NCI-H524 treated with DMSO at 0.1 percent for 48 hours (cell line): ENCODE measurements around the gene MYO5C.
"Not testable (repeated sequence)": the region's sequence is repeated elsewhere in the genome, so short reads cannot be mapped to it uniquely, and the experiment has no call there.

ENCODE experiments used
- DNase-seq: peaks from one replicate; lab custom pipeline; 2025; lab: John Stamatoyannopoulos, UW

MYO5C gene

DNA sequence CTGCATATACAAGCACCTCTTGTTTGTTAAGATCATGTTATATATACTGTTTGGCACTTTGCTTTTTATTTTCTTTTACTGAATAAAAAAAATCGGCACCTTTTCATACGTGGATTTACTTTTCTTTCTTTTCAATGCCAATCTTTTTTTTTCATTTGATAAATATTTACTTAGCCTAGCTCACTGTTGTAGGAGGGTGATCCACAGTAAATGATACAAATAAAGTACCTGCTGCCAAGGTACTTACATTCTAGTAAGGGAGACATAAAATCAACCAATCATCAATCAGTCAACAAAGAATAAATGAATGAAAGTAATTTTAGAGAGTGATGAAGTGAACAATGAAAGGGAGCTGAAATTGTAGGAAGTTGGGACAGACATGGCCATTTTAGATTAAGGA, 122.7 kb downstream of the MYO5C start:
- DNase-seq = no peak

DNA sequence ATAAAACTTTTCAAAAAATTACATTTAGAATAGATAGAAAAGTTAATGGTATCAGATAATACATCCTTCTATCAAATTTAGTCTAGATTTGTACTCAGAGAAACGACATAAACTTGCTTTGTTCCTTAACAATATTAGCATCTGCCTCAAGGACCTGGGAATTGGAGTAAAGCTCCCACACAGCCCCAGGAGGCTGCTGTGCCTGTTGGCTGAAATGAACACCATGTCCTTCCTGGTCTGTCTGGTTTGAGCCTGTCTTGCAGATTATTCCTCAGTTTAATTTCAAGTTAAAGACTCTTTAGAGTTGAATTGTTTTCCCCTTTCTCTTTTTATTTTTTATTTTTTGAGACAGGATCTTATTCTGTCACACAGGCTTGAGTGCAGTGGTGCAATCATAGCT, 123.8 kb downstream of the MYO5C start:
- no peak for DNase-seq

DNA sequence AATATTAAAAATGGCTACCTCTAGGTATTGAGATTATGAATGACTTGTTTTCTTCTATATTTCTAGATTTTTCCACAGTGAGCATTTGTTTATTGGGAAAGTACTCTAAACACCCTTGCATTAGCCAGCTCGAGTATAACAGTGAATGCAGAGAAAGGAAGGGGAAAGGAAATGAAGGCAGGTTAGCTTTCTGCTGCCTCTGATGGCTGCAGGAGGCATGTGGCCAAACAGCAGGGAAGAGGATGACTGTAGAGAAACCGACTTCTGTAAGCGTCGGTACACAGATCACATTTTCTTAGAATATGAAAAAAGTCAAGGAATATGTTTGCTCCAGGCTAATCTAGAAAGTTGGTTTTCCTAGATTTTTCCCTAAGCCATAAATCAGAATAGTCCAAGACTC, 124.2 kb downstream of the MYO5C start:
- no peak for DNase-seq

DNA sequence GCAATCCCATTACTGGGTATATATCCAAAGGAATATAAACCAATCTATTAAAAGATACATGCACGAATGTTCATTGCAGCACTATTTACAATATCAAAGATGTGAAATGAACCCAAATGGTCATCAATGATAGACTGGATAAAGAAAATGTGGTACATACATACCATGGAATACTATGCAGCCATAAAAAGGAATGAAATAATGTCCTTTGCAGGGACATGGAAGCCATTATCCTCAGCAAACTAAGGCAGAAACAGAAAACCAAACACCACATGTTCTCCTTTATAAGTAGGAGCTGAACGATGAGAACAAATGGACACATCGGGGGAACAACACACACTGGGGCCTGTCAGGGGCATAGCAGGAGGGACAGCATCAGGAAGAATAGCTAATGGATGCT, 125.4 kb downstream of the MYO5C start:
- DNase-seq = not testable (repeated sequence)

DNA sequence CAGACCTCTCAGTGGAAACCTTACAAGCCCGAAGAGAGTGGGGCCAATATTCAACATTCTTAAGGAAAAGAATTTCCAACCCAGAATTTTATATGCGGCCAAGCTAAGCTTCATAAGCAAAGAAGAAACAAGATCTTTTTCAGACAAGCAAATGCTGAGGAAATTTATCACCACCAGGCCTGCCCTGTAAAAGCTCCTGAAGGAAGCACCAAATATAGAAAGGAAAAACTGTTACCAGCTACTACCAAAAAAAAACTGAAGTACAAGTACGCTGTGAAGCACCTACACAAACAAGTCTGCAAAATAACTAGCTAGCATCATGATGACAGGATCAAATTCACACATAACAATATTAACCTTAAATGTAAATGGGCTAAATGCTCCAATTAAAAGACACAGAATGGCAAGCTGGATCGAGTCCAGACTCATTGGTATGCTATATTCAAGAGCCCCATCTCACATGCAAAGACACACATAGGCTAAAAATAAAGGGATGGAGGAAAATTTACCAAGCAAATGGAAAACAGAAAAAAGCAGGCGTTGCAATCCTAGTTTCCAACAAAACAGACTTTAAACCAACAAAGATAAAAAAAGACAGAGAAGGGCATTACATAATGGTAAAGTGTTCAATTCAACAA, 130.0 kb downstream of the MYO5C start:
- DNase-seq = not testable (repeated sequence)

DNA sequence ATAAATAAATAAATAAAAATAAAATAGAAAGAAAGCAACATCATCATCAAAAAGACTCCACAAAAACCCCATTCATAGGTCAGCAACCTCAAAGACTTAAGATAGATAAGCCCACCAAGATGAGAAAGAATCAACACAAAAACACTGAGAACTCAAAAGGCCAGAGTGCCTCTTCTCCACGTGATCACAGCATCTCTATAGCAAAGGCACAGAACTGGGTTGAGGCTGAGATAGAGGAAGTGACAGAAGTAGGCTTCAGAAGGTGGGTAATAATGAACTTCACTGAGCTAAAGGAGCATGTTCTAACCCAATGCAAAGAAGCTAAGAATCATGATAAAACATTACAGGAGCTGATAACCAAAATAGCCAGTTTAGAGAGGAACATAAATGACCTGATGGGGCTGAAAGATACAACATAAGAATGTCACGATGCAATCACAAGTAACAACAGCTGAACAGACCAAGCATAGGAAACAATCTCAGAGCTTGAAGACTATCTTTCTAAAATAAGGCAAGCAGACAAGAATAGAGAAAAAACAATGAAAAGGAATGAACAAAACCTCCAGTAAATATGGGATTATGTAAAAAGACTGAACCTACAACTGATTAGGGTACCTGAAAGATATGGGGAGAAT, 130.9 kb downstream of the MYO5C start:
- DNase-seq = no peak

DNA sequence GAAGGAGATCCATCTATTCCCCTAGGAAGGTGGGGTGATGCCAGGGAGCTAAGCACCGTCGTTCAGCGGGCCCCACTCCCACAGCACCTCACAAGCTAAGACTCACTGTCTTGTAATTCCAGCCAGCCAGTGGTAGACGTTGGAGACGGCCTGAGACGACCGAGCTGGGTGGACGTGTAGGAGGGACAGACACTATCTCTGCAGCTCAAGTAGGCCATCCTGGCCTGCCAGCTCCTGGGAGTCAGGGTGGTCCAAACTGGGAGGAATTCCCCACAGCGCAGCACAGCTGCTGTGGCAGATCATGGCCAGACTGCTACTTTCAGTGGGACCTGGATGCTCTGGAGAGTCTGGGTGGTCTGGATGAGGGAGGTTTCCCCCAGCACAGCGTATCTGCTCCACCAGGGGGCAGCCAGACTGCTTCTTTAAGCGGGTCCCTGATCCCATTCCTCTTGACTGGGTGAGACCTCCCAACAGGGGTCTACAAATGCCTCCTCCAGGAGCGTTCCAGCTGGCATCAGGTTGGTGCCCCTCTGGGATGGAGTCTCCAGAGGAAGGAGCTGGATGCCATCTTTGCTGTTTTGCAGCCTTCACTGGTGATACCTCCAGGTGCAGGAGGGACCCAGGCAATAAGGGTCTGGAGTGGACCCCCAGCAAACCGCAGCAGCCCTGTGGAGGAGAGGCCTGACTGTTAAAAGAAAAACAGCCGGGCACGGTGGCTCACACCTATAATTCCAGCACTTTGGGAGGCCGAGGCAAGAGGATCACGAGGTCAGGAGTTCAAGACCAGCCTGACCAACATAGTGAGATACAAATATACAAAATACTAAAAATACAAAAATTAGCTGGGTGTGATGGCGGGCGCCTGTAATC, 132.0 kb downstream of the MYO5C start:
- DNase-seq = no peak

DNA sequence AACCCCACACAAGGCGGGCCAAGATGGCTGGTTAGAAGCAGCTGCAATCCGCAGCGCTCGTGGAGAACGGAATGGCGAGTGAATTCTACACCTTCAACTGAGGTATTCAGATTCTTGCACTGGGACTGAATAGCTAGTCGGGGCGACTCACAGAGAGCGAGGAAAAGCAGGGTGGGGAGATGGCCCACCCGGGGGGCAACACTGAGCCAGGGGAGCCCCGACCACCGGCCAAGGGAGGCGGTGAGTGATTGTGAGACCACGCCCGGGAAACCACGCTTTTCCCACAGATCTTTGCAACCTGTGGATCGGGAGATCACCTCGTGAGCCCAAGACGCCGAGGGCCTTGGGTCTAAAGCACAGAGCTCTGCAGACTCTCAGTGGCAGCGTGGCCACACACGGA, 132.7 kb downstream of the MYO5C start:
- DNase-seq = no peak

DNA sequence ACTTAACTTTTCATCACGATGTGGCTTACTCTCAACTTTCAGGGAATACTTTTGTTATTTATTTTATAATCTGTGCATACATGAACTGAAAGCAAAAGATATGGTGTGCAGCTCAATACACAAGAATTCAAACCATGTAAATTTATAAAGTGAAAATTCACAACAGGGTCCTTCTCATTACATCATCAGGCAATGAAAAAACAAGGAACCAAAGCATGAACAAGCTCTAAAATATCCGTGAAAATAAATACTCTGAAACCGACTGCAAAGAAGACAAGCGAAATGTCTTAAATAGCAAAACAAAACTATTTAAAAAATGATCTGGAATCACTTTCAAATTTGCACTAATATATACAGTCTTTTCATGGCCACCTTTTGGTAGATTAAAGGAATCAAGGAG, 133.3 kb downstream of the MYO5C start:
- no peak for DNase-seq

DNA sequence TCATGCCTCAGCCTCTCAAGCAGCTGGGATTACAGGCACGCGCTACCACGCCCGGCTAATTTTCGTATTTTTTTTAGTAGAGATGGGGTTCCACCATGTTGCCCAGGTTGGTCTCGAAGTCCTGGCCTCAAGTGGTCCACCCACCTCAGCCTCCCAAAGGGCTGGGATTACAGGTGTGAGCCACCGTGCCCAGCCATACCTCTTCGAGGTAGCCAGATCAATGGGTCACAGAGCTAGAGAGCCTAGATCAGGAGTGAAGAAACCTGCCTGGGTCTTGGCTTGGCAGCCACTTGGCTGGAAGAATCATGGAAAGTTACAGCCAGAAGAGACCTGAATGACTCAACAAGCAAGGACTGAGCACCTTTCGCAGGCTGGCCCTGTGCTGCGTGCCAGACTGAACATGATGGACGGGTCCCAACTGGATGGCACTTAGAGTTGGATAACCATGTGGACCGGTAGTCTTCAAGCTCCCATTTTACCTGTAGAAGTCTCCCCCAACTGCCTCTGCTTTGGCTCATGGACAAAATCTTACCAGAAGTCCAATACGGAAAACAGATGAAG, 134.1 kb downstream of the MYO5C start:
- DNase-seq = no peak

DNA sequence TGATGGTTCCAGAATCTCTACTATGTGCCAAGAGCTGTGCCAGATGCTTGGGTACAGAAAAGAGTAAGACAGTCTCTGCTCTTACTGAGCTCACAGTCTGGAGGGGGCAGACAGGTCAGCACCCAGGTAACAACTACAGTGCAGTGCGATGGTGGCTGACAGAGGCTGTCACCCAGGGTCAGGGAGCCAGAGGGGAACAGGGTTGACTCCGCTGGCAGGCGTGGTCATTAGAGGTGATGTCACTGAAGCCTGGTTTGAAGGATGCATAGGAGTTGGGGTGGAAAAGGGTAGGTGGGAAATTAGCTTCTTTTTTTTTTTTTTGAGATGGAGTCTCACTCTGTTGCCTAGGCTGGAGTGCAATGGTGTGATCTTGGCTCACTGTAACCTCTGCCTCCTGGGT, 136.0 kb downstream of the MYO5C start:
- no peak for DNase-seq

DNA sequence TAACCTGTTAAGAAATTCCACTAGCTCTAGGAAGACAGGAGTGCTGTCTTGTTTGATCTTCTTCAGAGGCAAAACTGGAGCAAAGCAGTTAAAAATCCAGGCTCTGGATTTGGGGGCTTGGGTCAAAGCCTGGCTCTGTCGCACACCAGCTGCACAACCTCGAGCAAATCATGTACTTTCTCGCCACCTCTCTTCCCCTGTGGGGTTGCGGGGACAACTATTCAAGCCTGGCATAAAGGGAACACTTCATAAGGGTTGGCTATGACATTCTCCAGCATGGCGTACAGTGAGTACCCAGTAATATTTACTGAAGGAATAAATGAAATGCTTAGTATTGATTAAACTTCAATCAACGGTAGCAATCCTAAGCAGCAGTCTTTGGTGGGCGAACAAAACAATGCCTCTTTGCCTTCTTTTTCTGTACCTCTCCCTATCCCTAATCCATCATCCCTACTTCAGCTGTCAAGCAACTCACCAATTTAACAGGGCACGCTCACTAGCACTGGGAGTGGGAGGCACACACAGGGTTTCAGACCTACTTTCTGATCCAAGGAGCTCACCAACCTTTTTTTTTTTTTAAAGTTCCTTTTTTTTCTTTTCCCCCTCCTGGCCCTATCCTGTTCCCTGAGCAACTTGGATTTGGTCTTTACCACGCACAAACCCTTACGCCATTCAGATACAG, 137.4 kb downstream of the MYO5C start:
- DNase-seq = no peak

DNA sequence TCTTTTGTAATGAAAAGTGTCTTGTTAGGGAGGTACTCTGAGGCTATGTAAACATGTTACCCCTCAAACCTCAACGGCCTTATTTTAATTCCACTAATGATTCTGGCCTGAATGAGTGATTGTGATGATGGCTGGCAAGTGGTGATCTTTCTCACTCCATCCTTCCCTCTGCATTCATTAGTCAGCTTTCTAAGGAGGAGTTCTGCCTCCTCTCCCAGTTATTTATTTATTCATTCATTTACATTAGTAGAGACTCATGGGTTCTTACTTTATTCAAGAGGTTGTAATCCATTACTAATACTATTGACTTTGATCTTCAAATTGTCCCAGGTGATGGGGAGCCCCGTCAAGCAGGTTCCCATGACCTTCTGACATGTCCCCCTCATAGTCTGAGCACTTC, 139.7 kb downstream of the MYO5C start:
- no peak for DNase-seq

DNA sequence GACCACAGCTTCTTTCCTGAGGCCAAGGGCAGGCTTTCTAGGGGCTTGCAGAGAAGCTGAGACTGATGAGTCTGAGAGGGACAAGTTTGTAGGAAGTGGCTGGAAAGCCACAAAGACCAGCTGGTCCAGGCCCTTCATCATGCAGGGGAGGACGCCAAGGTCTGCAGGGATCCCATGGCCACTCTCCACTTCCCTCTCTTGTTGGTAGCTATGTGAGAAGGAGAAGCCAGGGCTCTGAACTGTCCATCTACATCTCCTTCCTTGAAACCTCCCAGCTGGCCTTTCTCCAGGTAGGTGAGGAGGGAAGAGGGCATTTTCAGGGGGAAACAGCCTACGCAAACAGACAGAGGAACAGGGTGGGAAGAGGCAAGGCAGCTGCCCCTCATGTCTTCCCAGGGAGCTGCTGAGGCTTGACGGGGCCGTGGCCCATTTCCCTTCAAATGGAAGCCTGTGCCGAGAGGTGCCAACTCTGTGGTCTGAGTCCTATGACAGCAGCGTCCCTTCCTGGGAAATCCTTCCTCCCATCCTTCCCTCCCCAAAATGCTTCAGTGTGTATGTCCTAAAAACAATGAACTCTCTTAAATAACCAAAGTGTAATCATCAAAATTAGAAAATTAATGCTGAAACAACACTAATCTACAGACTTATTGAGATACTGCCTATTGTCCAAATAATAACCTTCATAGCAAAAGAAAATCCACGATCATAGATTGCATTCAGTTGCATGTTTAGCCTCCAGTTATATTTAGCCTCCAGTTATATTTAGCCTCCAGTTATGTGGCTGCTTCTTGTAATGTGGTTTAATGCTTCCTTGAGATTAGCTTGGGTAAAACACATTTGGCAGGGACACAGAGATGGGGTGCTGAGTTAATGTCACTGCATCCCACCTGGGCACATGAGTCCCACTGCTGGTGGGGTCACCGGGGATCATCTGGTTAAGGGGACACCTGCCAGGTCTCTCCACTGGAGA, 140.4 kb downstream of the MYO5C start:
- DNase-seq = no peak

DNA sequence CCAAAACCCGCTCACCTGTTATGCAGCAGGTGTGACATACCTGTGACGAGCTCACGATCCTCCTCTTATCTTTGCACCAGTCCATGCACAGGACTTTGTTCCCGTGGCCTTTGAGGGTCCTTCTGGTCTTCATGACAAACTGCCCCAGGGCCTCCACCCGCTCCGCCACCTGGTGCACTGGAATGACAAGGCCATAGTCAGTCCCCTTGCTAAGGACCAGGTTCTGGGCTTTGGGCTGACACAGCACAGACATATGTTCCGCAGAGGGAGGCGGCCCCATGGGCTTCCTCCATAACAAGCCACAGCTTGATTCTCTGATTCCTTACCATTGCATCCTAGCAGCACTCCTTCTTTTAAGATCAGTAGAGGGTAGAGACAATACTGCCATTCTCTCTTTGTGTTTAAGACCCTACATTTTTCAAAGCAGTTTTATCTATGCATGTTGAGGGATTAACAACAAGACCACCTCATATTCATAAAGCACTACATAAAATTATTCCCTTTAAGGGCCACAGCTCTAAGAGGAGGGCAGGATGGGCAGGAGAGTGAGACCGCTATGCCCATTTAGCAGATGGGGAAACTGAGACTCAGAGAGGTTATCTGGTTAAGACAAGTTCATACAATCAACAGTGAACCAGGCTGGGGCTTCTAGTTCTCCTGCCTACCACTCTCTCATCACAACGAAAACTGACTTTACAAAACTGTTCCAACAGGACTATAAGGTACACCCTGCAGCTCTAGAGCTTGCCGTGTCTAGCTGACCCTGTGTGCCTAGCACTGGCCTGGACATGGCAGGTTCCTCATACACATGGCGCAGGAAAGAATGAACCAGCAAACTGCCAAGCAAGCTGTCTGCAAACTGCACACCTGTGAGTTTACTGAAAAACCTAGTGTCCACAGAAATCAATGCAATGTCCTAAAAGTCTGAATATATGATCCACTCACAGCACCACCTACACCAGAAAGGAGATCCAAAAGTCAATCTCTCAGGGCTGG, 141.4 kb downstream of the MYO5C start:
- DNase-seq = no peak

DNA sequence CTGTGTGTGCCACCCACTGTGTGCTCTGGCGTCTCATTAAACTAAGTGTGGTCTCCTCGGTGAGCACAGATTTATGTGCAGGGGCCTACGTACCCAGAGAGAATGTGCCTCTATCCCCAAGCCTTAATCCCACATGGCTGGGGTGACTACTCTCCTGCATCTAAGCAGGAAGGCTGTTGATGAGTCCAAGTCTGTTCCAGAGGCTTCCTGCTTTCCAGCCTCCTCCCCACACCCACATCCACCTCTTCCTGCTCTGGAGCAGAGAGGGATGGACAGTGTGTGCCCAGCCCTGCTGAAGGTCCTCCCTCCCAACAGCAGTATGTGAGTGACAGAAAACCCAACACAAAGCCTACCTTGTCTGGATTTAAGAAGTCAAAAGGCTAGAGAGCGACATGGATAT, 144.3 kb downstream of the MYO5C start:
- no peak for DNase-seq

DNA sequence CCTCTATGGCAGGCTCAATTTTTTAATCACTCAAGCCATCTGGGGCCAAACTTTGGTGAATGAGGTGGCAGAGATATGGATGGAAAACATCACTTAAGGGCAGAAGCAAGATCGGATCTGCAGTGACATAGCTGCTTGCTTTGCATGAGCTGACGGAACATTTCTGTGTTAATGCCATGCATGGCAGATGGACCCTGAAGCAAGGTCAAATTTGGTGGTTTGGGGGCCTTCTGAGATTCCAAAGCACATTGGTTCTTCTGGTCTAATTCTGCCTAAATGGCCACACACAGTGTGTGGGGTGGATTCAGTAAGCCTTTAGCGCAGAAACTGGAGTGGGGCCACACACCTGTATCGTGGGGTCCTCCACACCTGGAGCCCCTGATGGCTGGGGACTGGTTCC, 144.7 kb downstream of the MYO5C start:
- no peak for DNase-seq

DNA sequence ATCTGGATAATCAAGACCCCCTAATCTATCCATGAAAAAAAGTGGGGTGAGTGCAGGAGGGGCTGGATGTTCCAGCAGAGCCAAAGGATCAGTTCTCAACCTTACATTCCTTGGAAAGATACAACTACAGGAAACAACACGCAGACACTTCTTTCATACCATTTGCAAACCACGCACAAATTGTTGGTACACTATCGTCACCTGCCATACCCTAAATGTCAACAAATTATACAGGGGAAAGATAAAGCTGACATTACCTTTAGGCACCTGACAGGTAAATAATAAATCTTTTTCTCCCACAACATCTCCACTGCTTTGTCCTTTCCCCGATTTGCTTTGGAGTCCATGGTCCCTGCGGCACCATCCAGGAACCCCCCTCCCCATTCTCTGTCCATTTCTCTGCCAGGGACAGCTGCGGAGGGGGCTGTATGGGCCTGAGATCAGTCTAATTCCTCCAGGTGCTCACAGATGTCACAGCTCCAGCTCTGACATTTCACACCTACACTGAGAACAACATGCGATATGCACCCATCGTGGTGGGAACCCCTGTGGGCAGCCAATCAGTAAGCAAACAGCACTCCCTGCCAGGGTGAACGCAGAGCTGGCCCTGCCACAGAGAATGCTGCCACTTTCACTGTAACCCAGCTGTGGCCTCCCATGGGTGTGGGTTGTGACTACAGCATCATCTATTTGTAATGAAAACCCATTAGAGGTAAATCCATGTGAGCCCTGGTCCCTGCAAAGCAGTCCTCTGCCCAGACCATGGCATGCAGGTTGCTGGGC, 145.4 kb downstream of the MYO5C start:
- DNase-seq = no peak

DNA sequence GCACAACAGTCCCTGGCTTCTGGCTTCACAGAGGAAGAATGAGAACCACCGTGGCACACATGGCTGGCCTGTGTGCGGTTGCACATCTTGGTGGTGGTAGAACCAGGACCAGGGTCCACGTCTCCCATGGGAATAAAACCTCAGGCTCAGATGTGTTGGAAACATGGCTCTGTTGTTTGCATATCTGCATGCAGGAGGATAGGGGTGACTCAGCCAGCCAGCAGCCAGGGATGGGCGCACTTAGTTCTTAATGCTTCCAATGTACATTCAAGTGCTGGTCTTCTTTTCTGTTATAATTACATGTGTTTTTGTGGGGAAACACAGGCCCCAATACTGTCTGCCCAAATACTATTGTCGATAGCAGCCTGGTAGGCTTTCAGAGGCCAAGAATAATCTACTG, 147.2 kb downstream of the MYO5C start:
- DNase-seq = no peak
